Activated naive CD4-positive, alpha-beta T cell treated with anti-CD3 and anti-CD28 coated beads for 36 hours (primary cell): ENCODE results near the gene ANAPC16. TPM values are rescaled to one million over a fixed set of nuclear protein-coding genes. Genes with fewer than 3 reads are reported as not detected.
"Not testable (repeated sequence)": the region's sequence is repeated elsewhere in the genome, so short reads cannot be mapped to it uniquely, and the experiment has no call there.

Experiments used
- CTCF ChIA-PET: fragments of 350-600 bp; sonication (Branson Sonifier 250); formaldehyde crosslinking; loops from one replicate; lab custom pipeline; 2021; ENCODE audit warnings: antibody characterized with exemption; lab: Charles Lee
- DNase-seq: peaks from one replicate; pipeline ENCODE4 v3.0.0-alpha.2; 2020
- H3K27ac Mint-ChIP-seq: one replicate; pipeline ENCODE4 v1.8.0; 2021; ENCODE audit warnings: mild to moderate bottlenecking, mixed read lengths
- H3K27me3 Mint-ChIP-seq: one replicate; pipeline ENCODE4 v1.8.0; 2021; ENCODE audit warnings: low read depth, mixed read lengths
- H3K36me3 Mint-ChIP-seq: one replicate; pipeline ENCODE4 v1.8.0; 2021; ENCODE audit warnings: low read depth, mixed read lengths
- H3K4me1 Mint-ChIP-seq: one replicate; pipeline ENCODE4 v1.8.0; 2021; ENCODE audit warnings: low read depth, mixed read lengths
- H3K4me3 Mint-ChIP-seq: one replicate; pipeline ENCODE4 v1.8.0; 2021; ENCODE audit warnings: mild to moderate bottlenecking, moderate library complexity, mixed read lengths
- H3K9me3 Mint-ChIP-seq: one replicate; pipeline ENCODE4 v1.8.0; 2021; ENCODE audit warnings: mixed read lengths
- intact Hi-C: fragments of 100-400 bp; cut with micrococcal nuclease; formaldehyde crosslinking; loops from one replicate; pipeline ENCODE4 v1.15.1; 2023
- total RNA-seq, 2 experiments: library from RNA; stranded (reverse); gene quantifications; one replicate each; pipeline ENCODE4 v1.2.3, GENCODE V29; 2021

Gene ANAPC16
- total RNA-seq, 2 experiments from 2014 or later = 127 to 128 TPM

DNA sequence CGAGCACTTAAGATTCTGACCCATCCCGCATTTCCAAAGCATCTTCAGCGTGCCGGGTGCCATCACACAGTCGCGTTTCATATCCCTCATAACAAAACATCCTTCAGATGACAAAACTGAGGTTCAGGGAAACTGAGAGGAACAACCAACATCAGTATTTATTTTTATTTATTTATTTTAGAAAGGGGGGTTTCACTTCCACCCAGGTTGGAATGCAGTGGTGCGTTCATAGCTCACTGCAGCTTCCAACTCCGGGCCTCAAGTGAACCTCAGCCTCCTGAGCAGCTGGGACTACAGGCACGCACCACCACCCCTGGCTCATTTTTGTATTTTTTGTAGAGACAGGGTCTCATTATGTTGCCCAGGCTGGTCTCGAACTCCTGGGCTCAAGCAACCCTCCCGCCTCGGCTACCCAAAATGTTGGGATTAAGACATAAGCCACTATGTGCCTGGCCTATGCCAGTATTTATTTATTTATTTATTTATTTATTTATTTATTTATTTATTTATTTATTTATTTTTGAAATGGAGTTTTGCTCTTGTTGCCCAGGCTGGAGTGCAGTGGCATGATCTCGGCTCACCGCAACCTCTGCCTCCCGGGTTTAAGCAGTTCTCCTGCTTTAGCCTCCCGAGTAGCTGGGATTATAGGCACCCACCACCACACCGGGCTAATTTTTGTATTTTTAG lies 33.5 kb downstream of the ANAPC16 start:
- H3K27me3 Mint-ChIP-seq, H3K36me3 Mint-ChIP-seq, H3K9me3 Mint-ChIP-seq, CTCF ChIA-PET, DNase-seq, intact Hi-C loops: not testable (repeated sequence)
- H3K4me3 Mint-ChIP-seq = peak overlapping the region; percentile 75
- H3K27ac Mint-ChIP-seq = peak overlapping the region; percentile 92
- peaks cover 75% of the 10 kb centered on the region for H3K4me1 Mint-ChIP-seq

DNA sequence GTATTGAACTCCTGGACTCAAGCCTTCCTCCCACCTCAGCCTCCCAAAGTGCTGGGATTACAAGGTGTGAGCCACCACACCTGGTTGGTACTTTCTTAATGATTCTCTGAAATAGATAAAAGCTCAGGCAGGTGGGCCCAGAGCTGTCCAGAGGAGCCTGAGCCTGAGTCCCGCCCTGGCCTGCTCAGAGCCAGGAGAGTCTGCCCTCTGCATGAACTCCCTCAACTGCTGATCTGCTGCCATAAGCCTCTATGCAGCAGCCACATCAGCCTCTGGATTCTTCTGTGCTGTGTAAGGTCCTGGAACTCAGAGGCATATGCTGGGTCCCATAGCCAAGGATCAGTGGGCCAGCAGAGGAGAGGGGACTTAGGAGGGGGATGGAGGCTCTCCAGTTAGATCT lies 34.9 kb downstream of the ANAPC16 start:
- Mint-ChIP-seq H3K27me3 (no peaks in the 10 kb centered on the region), H3K4me1 (peaks cover 75% of the 10 kb centered on the region), H3K4me3 (no peak overlapping the region), H3K36me3 (no peaks in the 10 kb centered on the region), H3K9me3 (no peaks in the 10 kb centered on the region), H3K27ac (peak overlapping the region; percentile 69)
- no peak for DNase-seq
- CTCF ChIA-PET = interaction anchor here (0.9 kb wide), 1 partner anchor 86 kb away, joined by 3 read pairs; no protein-coding TSS in a partner anchor
- intact Hi-C loops = no loop called here

DNA sequence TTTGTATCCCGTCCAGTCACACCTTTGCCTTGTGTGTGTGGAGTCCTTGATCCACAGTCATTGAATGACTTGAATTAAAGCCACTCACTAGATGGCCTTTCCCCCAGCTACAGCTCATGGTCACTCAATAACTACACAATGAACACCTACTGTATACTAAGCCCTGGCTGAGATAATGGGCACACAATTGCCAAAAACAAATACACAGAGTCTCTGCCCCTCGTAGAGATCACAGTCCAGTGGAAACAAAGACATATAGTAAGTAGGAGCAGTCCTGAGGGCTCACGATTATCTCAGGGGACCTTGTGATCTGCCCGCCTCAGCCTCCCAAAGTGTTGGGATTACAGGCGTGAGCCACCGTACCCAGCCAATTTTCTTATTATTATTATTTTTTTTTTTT lies 35.8 kb downstream of the ANAPC16 start:
- no peak overlapping the region for H3K4me3 Mint-ChIP-seq

DNA sequence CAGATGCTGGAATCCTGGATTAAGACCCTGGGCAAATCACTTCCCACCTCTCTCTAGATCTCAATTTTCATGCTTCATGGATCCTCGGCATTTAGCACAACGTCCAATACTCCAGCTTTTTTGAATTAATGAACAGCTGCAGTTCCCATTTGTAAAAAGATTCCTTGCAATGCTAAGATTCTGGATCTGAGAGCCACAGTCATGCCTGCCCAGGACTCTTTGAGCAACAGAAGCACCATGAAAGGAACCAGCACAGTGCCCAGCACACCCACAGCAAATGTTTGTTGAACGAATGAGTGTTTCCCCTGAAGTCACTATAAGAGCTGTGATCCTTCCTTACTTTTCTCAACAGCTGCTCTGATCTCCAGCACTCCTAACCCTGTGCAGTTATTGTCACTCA lies 37.2 kb downstream of the ANAPC16 start:
- H3K36me3 Mint-ChIP-seq = no peaks in the 10 kb centered on the region
- no peak for DNase-seq
- peaks cover 72% of the 10 kb centered on the region for H3K4me1 Mint-ChIP-seq
- no peak overlapping the region for H3K4me3 Mint-ChIP-seq
- peak overlapping the region; percentile 74 for H3K27ac Mint-ChIP-seq
- intact Hi-C loops = no loop called here
- CTCF ChIA-PET = interaction anchor here (1.1 to 2.5 kb wide), 4 partner anchors 16 to 205 kb away, joined by 3 to 12 read pairs (median 6); no protein-coding TSS in a partner anchor
- H3K27me3 Mint-ChIP-seq = no peaks in the 10 kb centered on the region
- no peaks in the 10 kb centered on the region for H3K9me3 Mint-ChIP-seq

More for the DNA sequence above, 35.8 kb downstream of the ANAPC16 start:
- H3K36me3 Mint-ChIP-seq = no peaks in the 10 kb centered on the region
- intact Hi-C loops = no loop called here
- peaks cover 74% of the 10 kb centered on the region for H3K4me1 Mint-ChIP-seq
- no peaks in the 10 kb centered on the region for H3K9me3 Mint-ChIP-seq
- DNase-seq = no peak
- H3K27me3 Mint-ChIP-seq = no peaks in the 10 kb centered on the region
- no peak overlapping the region for H3K27ac Mint-ChIP-seq
- CTCF ChIA-PET = interaction anchor here (2.5 kb wide), 1 partner anchor 88 kb away, joined by 12 read pairs; no protein-coding TSS in a partner anchor

DNA sequence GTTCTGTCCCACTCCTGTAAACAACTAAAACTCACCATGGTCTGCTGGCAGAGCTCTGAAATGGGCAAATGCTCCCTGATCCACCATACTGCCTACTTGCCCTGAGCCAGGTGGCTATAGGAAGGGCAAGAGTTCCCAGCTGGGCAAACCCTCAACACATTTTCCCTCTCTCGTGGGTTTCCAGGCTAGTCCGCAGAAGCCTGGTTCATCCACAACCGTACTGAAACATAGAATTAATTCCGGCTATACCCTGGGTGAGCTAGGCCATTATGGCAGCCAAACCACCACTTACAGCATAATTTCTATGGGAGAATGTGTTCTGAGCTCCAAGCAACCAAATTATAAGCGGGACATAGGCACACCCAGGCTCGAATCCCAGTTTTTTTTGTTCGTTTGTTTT lies 37.8 kb downstream of the ANAPC16 start:
- Mint-ChIP-seq H3K36me3 (no peaks in the 10 kb centered on the region), H3K9me3 (no peaks in the 10 kb centered on the region), H3K27me3 (no peaks in the 10 kb centered on the region), H3K4me3 (no peak overlapping the region), H3K27ac (peak overlapping the region; percentile 74), H3K4me1 (peaks cover 69% of the 10 kb centered on the region)
- CTCF ChIA-PET = interaction anchor here (0.5 to 2.5 kb wide), 5 partner anchors 17 to 123 kb away, joined by 3 to 12 read pairs (median 4); partner anchors contain the start of gene DDIT4
- intact Hi-C loops = no loop called here
- no peak for DNase-seq

DNA sequence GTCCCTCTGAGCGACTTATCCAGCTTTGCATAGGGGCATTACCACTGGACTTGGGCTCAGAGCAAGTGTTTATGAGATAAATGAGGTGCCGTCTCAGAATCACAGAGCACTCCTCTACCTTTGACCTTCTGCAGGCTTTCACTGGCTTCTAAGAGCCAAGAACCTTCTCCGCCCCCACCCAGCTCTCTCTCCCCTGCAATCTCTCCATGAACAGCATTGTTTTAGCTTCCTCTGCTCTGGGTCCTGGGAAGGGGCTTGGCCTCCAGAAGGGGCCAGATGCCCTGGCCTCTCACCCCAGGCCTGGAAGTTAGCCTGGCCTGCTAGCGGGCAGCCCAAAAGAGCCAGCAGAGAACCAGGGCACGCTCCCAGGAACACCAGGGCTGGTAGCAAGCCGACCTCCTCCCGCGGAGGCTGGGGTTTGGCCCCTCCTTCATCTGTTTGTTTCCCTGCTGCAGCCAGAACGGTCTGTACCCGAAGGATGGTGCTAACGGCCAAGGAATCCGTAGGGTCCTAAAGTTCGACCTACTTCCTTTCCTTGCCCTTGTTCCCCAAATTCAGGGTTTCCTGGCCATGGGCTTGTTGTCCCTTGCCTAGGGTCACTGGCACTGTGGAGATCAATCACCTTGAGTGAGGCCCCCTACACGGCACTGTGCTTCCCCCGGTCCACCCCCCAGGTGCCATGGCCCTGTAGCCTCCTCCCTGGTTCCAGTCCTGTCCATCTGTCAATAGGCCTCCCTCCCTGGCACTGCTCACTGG lies 39.2 kb downstream of the ANAPC16 start:
- Mint-ChIP-seq H3K27me3 (no peaks in the 10 kb centered on the region), H3K4me3 (peak overlapping the region; percentile 58), H3K9me3 (no peaks in the 10 kb centered on the region), H3K36me3 (no peaks in the 10 kb centered on the region), H3K27ac (peak overlapping the region; percentile 89), H3K4me1 (peaks cover 77% of the 10 kb centered on the region)
- CTCF ChIA-PET = interaction anchor here (0.6 to 1.3 kb wide), 7 partner anchors 19 to 189 kb away, joined by 3 to 4 read pairs (median 3); partner anchors contain the start of gene DDIT4
- intact Hi-C loops = loop anchor here (5.0 kb wide), 1 partner anchor 1742 kb away; the partner anchor contains the start of gene VCL
- peak; percentile 68 for DNase-seq

DNA sequence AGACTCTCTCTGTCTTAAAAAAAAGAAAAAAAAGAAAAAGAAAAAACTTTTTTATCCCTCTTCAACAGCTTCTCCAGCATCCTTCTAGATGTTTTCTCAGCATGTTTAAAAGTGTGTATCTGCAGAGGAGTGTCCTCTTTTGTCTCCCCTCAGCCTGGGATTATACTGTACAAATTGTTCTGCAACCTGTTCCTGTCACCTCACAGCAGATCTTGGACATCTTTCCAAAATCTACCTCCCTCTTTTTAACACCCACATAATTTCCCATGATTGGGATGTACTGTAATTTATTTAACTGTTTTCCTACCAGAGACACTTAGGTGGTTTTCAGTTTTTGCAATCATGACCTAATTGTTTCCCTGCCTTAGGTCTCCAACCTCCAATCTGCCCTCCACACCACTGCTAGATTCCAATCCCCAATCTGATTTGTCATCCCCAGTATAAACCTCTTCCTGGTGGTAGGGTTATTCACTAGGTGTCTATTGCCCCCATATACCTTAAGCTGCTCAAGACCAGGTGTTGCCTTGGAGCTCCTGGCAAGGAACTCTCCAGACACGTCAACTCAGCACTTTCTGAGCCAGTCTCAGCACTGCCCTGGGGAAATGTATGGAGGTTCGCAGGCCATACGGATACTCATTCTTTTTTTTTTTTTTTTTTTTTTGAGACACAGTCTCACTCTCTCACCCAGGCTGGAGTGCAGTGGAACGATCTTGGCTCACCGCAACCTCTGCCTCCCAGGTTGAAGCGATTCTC lies 40.3 kb downstream of the ANAPC16 start:
- Mint-ChIP-seq H3K36me3 (no peaks in the 10 kb centered on the region), H3K27ac (peak overlapping the region; percentile 74), H3K27me3 (no peaks in the 10 kb centered on the region), H3K4me1 (peaks cover 76% of the 10 kb centered on the region), H3K9me3 (no peaks in the 10 kb centered on the region), H3K4me3 (no peak overlapping the region)
- CTCF ChIA-PET = interaction anchor here (0.7 to 1.0 kb wide), 3 partner anchors 18 to 81 kb away, joined by 3 read pairs; no protein-coding TSS in a partner anchor
- intact Hi-C loops = loop anchor here (1.0 to 5.0 kb wide), 2 partner anchors 8 to 1741 kb away; partner anchors contain the start of gene VCL
- no peak for DNase-seq

DNA sequence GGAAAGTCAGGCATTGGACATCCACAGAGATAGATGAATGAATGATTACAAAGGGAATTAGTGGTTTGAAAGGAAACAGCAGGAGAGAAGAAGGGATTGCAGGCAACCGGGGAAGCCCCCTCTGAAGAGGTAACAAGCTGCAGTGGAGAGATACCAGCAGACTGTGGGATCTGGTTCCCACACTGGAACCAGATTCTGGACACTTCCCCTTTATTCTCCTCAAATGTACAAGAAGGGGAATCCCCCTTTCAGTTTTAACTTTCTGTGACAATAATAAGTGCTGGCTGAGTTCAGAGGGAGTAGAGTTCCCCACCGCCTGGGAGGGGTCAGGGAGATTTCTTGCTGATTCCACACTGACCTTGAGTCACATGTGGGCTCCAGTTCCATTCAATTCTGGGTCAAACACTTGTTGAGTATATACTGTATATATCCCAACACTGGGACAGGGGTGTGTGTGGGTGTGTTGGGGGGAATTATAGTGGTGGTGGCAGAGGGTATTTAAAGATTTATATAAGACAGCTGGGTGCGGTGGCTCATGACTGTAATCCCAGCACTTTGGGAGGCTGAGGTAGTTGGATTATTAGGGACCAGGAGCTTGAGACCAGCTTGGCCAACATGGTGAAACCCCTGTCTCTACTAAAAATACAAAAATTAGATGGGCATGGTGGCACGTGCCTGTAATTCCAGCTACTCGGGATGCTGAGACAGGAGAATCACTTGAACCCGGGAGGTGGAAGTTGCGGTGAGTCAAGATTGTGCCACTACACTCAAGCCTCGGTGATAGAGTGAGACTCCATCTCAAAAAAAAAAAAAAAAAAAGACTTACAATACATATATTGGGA lies 41.5 kb downstream of the ANAPC16 start:
- no peak overlapping the region for H3K4me3 Mint-ChIP-seq

DNA sequence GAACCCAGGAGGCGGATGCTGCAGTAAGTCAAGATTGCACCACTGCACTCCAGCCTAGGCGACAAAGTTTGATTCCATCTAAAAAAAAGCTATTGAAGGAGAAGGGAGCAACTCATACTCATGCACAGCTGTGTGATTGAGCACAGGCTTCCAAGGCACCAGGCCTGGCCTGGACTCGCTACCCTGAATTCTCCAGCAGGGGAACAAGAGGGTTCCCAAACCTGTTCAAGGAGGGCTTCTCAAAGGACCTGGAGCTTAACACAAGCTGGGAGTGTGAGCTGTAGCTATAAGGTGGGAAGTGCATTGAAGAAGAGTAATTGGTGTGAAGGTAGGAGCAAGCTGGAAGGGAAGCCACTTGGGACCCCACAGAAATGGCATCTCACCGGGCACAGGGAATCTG lies 42.8 kb downstream of the ANAPC16 start:
- no peaks in the 10 kb centered on the region for H3K9me3 Mint-ChIP-seq
- DNase-seq = no peak
- no peaks in the 10 kb centered on the region for H3K36me3 Mint-ChIP-seq
- no peaks in the 10 kb centered on the region for H3K27me3 Mint-ChIP-seq
- H3K27ac Mint-ChIP-seq = peak overlapping the region; percentile 74
- peaks cover 69% of the 10 kb centered on the region for H3K4me1 Mint-ChIP-seq
- CTCF ChIA-PET = interaction anchor here (0.8 to 1.7 kb wide), 9 partner anchors 8 to 81 kb away, joined by 3 to 10 read pairs (median 4); partner anchors contain the start of gene DDIT4
- H3K4me3 Mint-ChIP-seq = no peak overlapping the region
- intact Hi-C loops = loop anchor here (5.0 kb wide), 1 partner anchor 1739 kb away; the partner anchor contains the start of gene VCL

More for the DNA sequence above, 41.5 kb downstream of the ANAPC16 start:
- DNase-seq = peak; percentile 55
- CTCF ChIA-PET = interaction anchor here (1.0 to 1.7 kb wide), 5 partner anchors 9 to 78 kb away, joined by 3 to 9 read pairs (median 4); no protein-coding TSS in a partner anchor
- intact Hi-C loops = loop anchor here (5.0 kb wide), 1 partner anchor 1740 kb away; the partner anchor contains the start of gene VCL
- Mint-ChIP-seq H3K27me3 (no peaks in the 10 kb centered on the region), H3K27ac (peak overlapping the region; percentile 91), H3K9me3 (no peaks in the 10 kb centered on the region), H3K36me3 (no peaks in the 10 kb centered on the region), H3K4me1 (peaks cover 77% of the 10 kb centered on the region)

DNA sequence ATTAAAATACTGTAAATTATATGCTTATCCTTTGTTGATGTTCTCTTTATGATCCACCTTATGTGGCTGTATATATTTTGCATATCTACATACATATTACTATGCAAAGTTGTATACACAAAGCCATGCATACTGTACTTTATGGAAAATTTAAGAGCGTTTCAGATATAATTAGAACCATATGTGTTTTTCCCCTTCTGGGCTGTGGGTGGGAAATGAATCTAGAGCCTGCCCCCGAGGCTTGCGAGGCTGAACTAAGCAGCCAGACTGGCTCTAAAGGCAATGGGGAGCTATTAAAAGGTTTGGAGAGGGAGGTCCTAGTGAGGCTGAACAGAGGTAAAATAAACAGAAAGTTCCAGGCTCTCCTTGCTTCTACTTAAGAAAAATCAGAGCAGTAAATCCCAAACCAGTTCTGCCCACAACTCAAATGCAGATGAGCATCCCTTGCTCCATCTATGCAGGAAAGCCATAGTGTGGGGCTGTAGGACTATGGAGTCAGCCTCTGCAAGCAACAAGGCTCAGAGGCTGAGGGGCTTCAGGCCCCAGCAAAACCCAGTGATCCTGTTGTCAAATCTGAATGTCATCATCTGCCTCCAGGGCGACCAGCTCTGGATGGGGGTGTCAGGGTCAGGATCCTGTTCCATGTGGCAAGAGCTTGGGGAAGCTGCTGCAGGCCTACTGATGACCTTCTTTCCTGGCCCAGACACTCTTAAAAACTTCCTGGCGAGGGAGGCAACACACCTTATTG lies 43.9 kb downstream of the ANAPC16 start:
- DNase-seq = peak; percentile 57
- CTCF ChIA-PET = interaction anchor here (0.8 to 1.8 kb wide), 6 partner anchors 11 to 210 kb away, joined by 3 to 10 read pairs (median 3); no protein-coding TSS in a partner anchor
- intact Hi-C loops = loop anchor here (1.0 to 5.0 kb wide), 4 partner anchors 11 to 1738 kb away; partner anchors contain the start of genes SPOCK2 and VCL
- Mint-ChIP-seq H3K4me1 (peaks cover 74% of the 10 kb centered on the region), H3K4me3 (peak overlapping the region; percentile 81), H3K27ac (peak overlapping the region; percentile 99), H3K27me3 (no peaks in the 10 kb centered on the region), H3K9me3 (no peaks in the 10 kb centered on the region), H3K36me3 (no peaks in the 10 kb centered on the region)
